ENCODE results near the gene ARRDC1.
A peak's percentile ranks its signal among the peaks of the same experiment; 100 is the strongest.

The ARRDC1 gene

GRCh38 chr9:137631345-137632229 is 26.1 kb downstream of the ARRDC1 start:
- H3K79me2 ChIP-seq (ENCODE audit: insufficient read depth, low read length): peaks cover 90% of the 10 kb centered on the region
- H3K36me3 ChIP-seq (ENCODE audit: insufficient read depth, low read length): 0 out of 2 replicates have a peak, but pooled peaks cover 5% of the 10 kb centered on the region
- H3K27ac ChIP-seq (ENCODE audit: low read depth, low read length, poor library complexity, severe bottlenecking): peak overlapping the region; percentile 59
- no peaks in the 10 kb centered on the region for H4K20me1 ChIP-seq (ENCODE audit: insufficient read depth, low read length)
- H3K4me3 ChIP-seq (ENCODE audit: low read depth, low read length, poor library complexity, severe bottlenecking): no peak overlapping the region
- peaks cover 4% of the 10 kb centered on the region; the same call in 1 of the 2 replicates for H3F3A ChIP-seq (ENCODE audit: insufficient read depth, low read length)
- no peak overlapping the region; the same call in 1 of the 2 replicates for H3K9ac ChIP-seq (ENCODE audit: low read length)
- H3K4me1 ChIP-seq (ENCODE audit: insufficient read depth, low read length, severe bottlenecking): peaks cover 66% of the 10 kb centered on the region
- no peaks in the 10 kb centered on the region for H3K9me3 ChIP-seq (ENCODE audit: low read length)
- no peaks in the 10 kb centered on the region for H3K27me3 ChIP-seq (ENCODE audit: insufficient read depth, low read length)
- TF ChIP-seq, protein P1, sequence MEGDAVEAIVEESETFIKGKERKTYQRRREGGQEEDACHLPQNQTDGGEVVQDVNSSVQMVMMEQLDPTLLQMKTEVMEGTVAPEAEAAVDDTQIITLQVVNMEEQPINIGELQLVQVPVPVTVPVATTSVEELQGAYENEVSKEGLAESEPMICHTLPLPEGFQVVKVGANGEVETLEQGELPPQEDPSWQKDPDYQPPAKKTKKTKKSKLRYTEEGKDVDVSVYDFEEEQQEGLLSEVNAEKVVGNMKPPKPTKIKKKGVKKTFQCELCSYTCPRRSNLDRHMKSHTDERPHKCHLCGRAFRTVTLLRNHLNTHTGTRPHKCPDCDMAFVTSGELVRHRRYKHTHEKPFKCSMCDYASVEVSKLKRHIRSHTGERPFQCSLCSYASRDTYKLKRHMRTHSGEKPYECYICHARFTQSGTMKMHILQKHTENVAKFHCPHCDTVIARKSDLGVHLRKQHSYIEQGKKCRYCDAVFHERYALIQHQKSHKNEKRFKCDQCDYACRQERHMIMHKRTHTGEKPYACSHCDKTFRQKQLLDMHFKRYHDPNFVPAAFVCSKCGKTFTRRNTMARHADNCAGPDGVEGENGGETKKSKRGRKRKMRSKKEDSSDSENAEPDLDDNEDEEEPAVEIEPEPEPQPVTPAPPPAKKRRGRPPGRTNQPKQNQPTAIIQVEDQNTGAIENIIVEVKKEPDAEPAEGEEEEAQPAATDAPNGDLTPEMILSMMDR (IDR thresholded peaks at IDR 0.05; ENCODE audit: low read length): no peak
- no peak for TF ChIP-seq EZH2 (IDR thresholded peaks at IDR 0.05; ENCODE audit: borderline replicate concordance, low read length)
- peak overlapping the region; percentile 23; the same call in 1 of the 2 replicates for H3K4me2 ChIP-seq (ENCODE audit: low read length)
- no peak overlapping the region for H2AFZ ChIP-seq (ENCODE audit: low read length)
- no peaks in the 10 kb centered on the region for H3K9me2 ChIP-seq (ENCODE audit: low read depth, low read length)

GRCh38 chr9:137632230-137633161 is 27.0 kb downstream of the ARRDC1 start:
- Histone ChIP-seq H3K27ac (ENCODE audit: low read depth, low read length, poor library complexity, severe bottlenecking) (peak overlapping the region; percentile 59), H4K20me1 (ENCODE audit: insufficient read depth, low read length) (no peaks in the 10 kb centered on the region), H3K4me1 (ENCODE audit: insufficient read depth, low read length, severe bottlenecking) (peaks cover 62% of the 10 kb centered on the region), H3K4me3 (ENCODE audit: low read depth, low read length, poor library complexity, severe bottlenecking) (no peak overlapping the region), H3K9me2 (ENCODE audit: low read depth, low read length) (no peaks in the 10 kb centered on the region), H3K79me2 (ENCODE audit: insufficient read depth, low read length) (peaks cover 89% of the 10 kb centered on the region), H3F3A (ENCODE audit: insufficient read depth, low read length) (peaks cover 4% of the 10 kb centered on the region; the same call in 1 of the 2 replicates), H3K36me3 (ENCODE audit: insufficient read depth, low read length) (peaks cover 7% of the 10 kb centered on the region; the same call in 1 of the 2 replicates), H3K9ac (ENCODE audit: low read length) (no peak overlapping the region; the same call in 1 of the 2 replicates), H3K9me3 (ENCODE audit: low read length) (no peaks in the 10 kb centered on the region), H3K4me2 (ENCODE audit: low read length) (peak overlapping the region; percentile 23; the same call in 1 of the 2 replicates), H3K27me3 (ENCODE audit: insufficient read depth, low read length) (no peaks in the 10 kb centered on the region), H2AFZ (ENCODE audit: low read length) (no peak overlapping the region)
- TF ChIP-seq, protein P1 (IDR thresholded peaks at IDR 0.05; ENCODE audit: low read length): no peak
- no peak for TF ChIP-seq EZH2 (IDR thresholded peaks at IDR 0.05; ENCODE audit: borderline replicate concordance, low read length)

DNA sequence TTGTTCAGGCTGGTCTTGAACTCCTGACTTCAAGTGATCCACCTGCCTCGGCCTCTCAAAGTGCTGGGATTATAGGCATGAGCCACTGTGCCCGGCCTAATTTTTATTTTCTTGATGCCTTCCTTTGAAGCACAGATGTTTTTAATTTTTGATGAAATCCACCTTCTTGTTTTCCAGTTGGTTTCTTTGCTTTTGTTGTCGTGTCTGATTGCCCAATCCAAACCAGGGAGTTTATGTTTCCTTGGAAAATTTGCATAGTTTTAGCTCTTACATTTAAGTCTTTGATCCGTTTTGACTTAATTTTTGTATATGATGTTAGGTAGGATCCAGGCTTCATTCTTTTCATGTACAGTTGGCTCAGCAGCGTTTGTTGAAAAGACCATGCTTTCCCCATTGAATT is 28.5 kb downstream of the ARRDC1 start:
- Histone ChIP-seq H3K9me3 (ENCODE audit: low read length) (no peaks in the 10 kb centered on the region), H3K4me2 (ENCODE audit: low read length) (no peak overlapping the region), H3K27me3 (ENCODE audit: insufficient read depth, low read length) (no peaks in the 10 kb centered on the region), H3K4me3 (ENCODE audit: low read depth, low read length, poor library complexity, severe bottlenecking) (no peak overlapping the region), H3K9ac (ENCODE audit: low read length) (no peak overlapping the region), H3K36me3 (ENCODE audit: insufficient read depth, low read length) (peaks cover 8% of the 10 kb centered on the region), H2AFZ (ENCODE audit: low read length) (no peak overlapping the region), H3K4me1 (ENCODE audit: insufficient read depth, low read length, severe bottlenecking) (peaks cover 55% of the 10 kb centered on the region), H3K27ac (ENCODE audit: low read depth, low read length, poor library complexity, severe bottlenecking) (peak overlapping the region; percentile 60), H4K20me1 (ENCODE audit: insufficient read depth, low read length) (no peaks in the 10 kb centered on the region), H3K9me2 (ENCODE audit: low read depth, low read length) (no peaks in the 10 kb centered on the region), H3K79me2 (ENCODE audit: insufficient read depth, low read length) (peaks cover 89% of the 10 kb centered on the region), H3F3A (ENCODE audit: insufficient read depth, low read length) (peaks cover 4% of the 10 kb centered on the region; the same call in 1 of the 2 replicates)
- TF ChIP-seq EZH2 (IDR thresholded peaks at IDR 0.05; ENCODE audit: borderline replicate concordance, low read length): no peak
- TF ChIP-seq, protein P1 (IDR thresholded peaks at IDR 0.05; ENCODE audit: low read length): no peak
